OCI-LY7 (cell line): ENCODE measurements around the gene COL6A3. TPM values are rescaled to one million over a fixed set of nuclear protein-coding genes. Genes with fewer than 3 reads are reported as not detected.

Source experiments
- BruUV-seq: library from RNA; stranded (reverse); fragments of 400-500 nt; replicated peaks from 2 replicates; lab custom pipeline; 2021; lab: Mats Ljungman, UMichigan
- CTCF ChIA-PET: fragments of 300-600 bp; sonication (Branson Sonifier 250); formaldehyde crosslinking; loops from one replicate; lab custom pipeline; 2022; ENCODE audit warnings: antibody characterized with exemption; ENCODE audit not compliant: unreplicated experiment; lab: Charles Lee
- POLR2A ChIA-PET: fragments of 300-600 bp; sonication (Branson Sonifier 250); formaldehyde crosslinking; loops from one replicate; lab custom pipeline; 2022; ENCODE audit warnings: antibody characterized with exemption; lab: Charles Lee
- DNase-seq: peaks from one replicate; pipeline ENCODE4 v3.0.0-alpha.2; 2015; ENCODE audit warnings: low spot score
- H2AFZ ChIP-seq: fragments of 200-600 bp; sonication (generic), shearing (Covaris generic); 2 replicates; pipeline ENCODE4 v1.6.1; 2014; ENCODE audit warnings: mild to moderate bottlenecking, antibody characterized with exemption, low read length, moderate library complexity
- H3K27ac ChIP-seq: fragments of 200-600 bp; sonication (generic); 2 replicates; pipeline ENCODE4 v1.5.1; 2014; ENCODE audit warnings: mixed run types, low read depth, mild to moderate bottlenecking, moderate library complexity, low read length, inconsistent platforms; ENCODE audit not compliant: poor library complexity, severe bottlenecking
- H3K36me3 ChIP-seq: fragments of 200-600 bp; sonication (generic); 2 replicates; pipeline ENCODE4 v1.6.1; 2014; ENCODE audit warnings: mild to moderate bottlenecking, antibody characterized with exemption, low read length, moderate library complexity, mixed read lengths; ENCODE audit not compliant: insufficient read depth
- H3K4me1 ChIP-seq: fragments of 200-600 bp; sonication (generic); 2 replicates; pipeline ENCODE4 v1.5.1; 2014; ENCODE audit warnings: mild to moderate bottlenecking, low read length; ENCODE audit not compliant: insufficient read depth, poor library complexity, severe bottlenecking
- H3K4me2 ChIP-seq: fragments of 200-600 bp; sonication (generic); 2 replicates; pipeline ENCODE4 v1.6.1; 2014; ENCODE audit warnings: mild to moderate bottlenecking, low read length
- H3K4me3 ChIP-seq: fragments of 200-600 bp; sonication (generic); 2 replicates; pipeline ENCODE4 v1.5.1; 2014; ENCODE audit warnings: mild to moderate bottlenecking, low read depth, low read length; ENCODE audit not compliant: poor library complexity, severe bottlenecking
- H3K79me2 ChIP-seq: fragments of 200-600 bp; sonication (generic); 2 replicates; pipeline ENCODE4 v1.6.1; 2016; ENCODE audit warnings: low read depth, mild to moderate bottlenecking, low read length, moderate library complexity, mixed read lengths; ENCODE audit not compliant: insufficient read depth
- H3K9me2 ChIP-seq: fragments of 200-600 bp; sonication (generic); 2 replicates; pipeline ENCODE4 v1.6.1; 2016; ENCODE audit warnings: mild to moderate bottlenecking, low read length, mixed read lengths; ENCODE audit not compliant: insufficient read depth
- H3K9me3 ChIP-seq: fragments of 200-600 bp; sonication (generic); 2 replicates; pipeline ENCODE4 v1.6.1; 2014; ENCODE audit warnings: mild to moderate bottlenecking, mixed run types, low read length, mixed read lengths
- H4K20me1 ChIP-seq: fragments of 200-600 bp; sonication (generic); 2 replicates; pipeline ENCODE4 v1.6.1; 2014; ENCODE audit warnings: mild to moderate bottlenecking, antibody characterized with exemption, low read length, moderate library complexity, mixed read lengths; ENCODE audit not compliant: insufficient read depth
- CTCF ChIP-seq: fragments of 200-600 bp; sonication (generic); conservative IDR thresholded peaks from 2 replicates; pipeline ENCODE4 v1.5.1; 2014; ENCODE audit warnings: mild to moderate bottlenecking, antibody characterized with exemption, low read length, moderate library complexity, mixed read lengths
- EZH2phosphoT487 ChIP-seq: fragments of 200-600 bp; sonication (generic); IDR thresholded peaks from 2 replicates; pipeline ENCODE4 v1.6.1; 2018; ENCODE audit warnings: low read depth, borderline replicate concordance, mild to moderate bottlenecking, mixed run types, antibody characterized with exemption, low read length, moderate library complexity, mixed read lengths
- intact Hi-C: fragments of 100-400 bp; cut with micrococcal nuclease; formaldehyde crosslinking; loops from one replicate; pipeline ENCODE4 v1.10.0; 2022; ENCODE audit not compliant: unreplicated experiment
- total RNA-seq, 2 experiments: library from RNA; depleted of rRNA in 1 of 2; stranded (reverse); fragments of >200 nt in 1 of 2; shearing (Covaris generic) in 1 of 2; gene quantifications; 2 replicates each; pipeline ENCODE4 v1.2.3, GENCODE V29; 2014 to 2022

The COL6A3 gene
- total RNA-seq, 2 experiments from 2014 or later = not detected

DNA sequence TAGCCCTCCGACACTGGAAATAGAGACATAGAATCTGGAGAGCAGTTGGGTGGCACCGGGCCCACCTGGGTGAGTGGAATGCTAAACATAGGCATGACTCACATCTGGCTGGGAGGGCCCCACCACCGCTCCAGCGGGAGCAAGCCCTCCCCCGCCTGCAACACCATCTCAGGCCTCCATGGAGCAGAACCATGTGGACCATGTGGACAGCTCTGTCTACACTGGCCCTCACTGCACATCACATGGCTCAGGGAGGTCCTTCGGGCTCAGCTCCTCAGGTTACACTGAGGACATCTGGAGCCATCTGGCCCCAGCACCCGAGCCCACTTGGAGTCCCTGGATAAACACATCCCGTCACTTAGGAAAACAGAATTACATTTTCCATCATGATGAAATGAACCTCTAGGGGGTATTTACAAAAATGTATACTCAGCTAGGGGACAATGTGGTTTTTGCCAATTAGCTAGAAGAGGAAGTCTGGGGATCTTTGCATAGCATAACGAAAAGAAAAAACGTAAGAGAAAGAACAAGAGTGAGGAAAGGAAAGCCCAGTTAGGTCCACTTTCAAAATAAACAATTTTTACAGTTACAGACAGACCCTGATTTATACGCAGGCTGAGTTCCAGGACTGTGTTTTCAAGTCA is 42.4 kb upstream of the COL6A3 start:
- CTCF ChIA-PET = no interaction called here
- no peak for DNase-seq
- no peak overlapping the region for H3K4me3 ChIP-seq
- TF ChIP-seq EZH2phosphoT487 = no peak
- TF ChIP-seq CTCF = no peak
- H3K4me2 ChIP-seq = no peak overlapping the region
- H3K9me3 ChIP-seq = no peaks in the 10 kb centered on the region
- H3K27ac ChIP-seq = no peak overlapping the region
- no peak overlapping the region for H2AFZ ChIP-seq
- H3K36me3 ChIP-seq = no peaks in the 10 kb centered on the region
- BruUV-seq = no TSS peak
- H3K9me2 ChIP-seq = no peaks in the 10 kb centered on the region
- H3K4me1 ChIP-seq = no peaks in the 10 kb centered on the region
- H4K20me1 ChIP-seq = no peaks in the 10 kb centered on the region
- no peaks in the 10 kb centered on the region for H3K79me2 ChIP-seq
- POLR2A ChIA-PET = no interaction called here
- intact Hi-C loops = no loop called here

DNA sequence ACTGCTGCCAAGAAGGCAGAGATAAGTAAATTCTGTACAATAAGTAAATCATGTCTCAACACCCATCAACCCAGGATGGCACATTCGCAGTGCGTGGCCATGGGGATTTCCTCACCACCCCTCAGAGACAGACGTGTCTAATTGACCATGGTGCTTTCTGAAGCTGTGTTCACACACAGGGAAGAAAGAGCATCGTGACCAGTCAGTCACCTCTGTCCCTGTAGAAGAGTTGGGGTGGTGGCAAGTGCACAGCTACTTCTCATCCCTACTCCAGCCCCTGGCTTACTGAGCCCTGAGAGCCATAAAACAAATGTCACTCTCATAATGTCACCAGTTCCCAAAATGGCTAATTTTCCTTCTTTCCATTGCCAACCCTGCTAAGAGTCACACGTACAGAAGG is 41.8 kb upstream of the COL6A3 start:
- Histone ChIP-seq H3K9me3 (no peaks in the 10 kb centered on the region), H3K4me3 (no peak overlapping the region), H3K27ac (no peak overlapping the region), H3K36me3 (no peaks in the 10 kb centered on the region), H4K20me1 (no peaks in the 10 kb centered on the region), H3K4me1 (no peaks in the 10 kb centered on the region), H2AFZ (no peak overlapping the region), H3K4me2 (no peak overlapping the region), H3K9me2 (no peaks in the 10 kb centered on the region), H3K79me2 (no peaks in the 10 kb centered on the region)
- ChIA-PET POLR2A (no interaction called here), CTCF (no interaction called here)
- no TSS peak for BruUV-seq
- intact Hi-C loops = no loop called here
- no peak for TF ChIP-seq EZH2phosphoT487
- no peak for TF ChIP-seq CTCF
- DNase-seq = no peak

DNA sequence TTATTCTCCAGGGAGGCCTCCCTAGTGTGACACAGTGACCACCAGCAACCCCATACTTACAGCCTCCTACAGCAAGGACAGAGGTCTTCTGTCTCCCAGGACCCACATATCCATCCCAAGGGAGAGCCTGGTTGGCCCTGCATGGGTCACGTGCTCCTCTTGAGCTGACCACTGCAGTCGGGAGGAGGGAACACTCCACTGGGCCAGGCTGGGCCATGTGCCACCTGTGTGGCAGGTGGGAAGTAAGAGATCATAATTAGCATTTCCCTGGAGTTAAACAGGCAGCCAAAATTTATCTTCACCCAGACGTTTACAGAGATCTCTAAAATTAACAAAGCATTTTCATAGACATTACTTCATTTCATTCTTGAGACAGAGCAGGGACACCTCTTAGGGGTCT is 39.7 kb upstream of the COL6A3 start:
- H3K4me1 ChIP-seq = no peaks in the 10 kb centered on the region
- POLR2A ChIA-PET = no interaction called here

More for the DNA sequence above, 39.7 kb upstream of the COL6A3 start:
- DNase-seq = no peak
- Histone ChIP-seq H4K20me1 (no peaks in the 10 kb centered on the region), H3K27ac (no peak overlapping the region), H3K4me2 (no peak overlapping the region), H3K9me2 (no peaks in the 10 kb centered on the region), H3K36me3 (no peaks in the 10 kb centered on the region), H3K9me3 (no peaks in the 10 kb centered on the region), H2AFZ (no peak overlapping the region), H3K4me3 (no peak overlapping the region), H3K79me2 (no peaks in the 10 kb centered on the region)
- intact Hi-C loops = no loop called here
- CTCF ChIA-PET = no interaction called here
- BruUV-seq = no TSS peak
- TF ChIP-seq EZH2phosphoT487 (no peak), CTCF (no peak)
